Measurements from ENCODE around the gene DRC1.

DNA sequence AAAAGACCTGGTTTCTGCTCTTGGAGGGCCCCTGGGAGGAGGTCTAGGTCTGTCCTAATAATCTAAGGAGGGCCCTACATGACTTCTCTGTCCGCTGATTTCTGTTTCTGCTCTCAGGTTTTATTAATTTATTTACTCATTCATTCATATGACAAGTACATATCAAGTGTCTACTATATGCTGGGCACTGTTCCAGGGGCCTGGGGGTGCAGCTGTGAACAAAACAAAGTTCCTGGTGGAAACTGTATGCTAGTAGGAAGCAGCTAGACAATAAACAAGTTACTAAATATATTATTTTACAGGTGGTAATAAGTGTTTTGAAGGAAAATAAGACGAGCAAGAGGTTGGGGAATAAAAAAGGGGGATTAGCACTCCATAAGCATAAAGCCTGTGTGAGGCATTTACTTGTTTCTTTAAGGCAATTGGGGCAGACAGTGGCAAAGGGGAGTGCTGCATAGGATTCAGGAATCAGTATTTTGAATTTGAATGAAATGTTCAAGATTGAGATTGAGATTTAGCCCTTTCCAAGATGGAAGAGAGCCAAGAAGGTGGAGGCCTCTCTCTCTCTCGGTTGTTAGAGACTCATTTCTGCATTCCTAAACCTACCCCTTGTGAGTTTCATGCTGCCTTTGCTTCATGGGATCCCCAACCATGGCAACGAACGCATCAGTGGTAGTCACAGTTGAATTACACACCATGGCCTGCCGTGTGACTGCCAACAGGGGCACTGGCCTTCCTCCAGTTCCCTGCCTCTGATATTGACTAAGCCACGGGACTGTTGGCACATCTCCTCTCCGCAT lies 28.3 kb downstream of the DRC1 start:
- no peak for TF ChIP-seq CEBPB (IDR thresholded peaks at IDR 0.05)
- peak; percentile 61 for TF ChIP-seq NFIC (IDR thresholded peaks at IDR 0.05)
- TF ChIP-seq TAF1 (IDR thresholded peaks at IDR 0.05; ENCODE audit: low read depth): no peak
- TF ChIP-seq, protein P1, sequence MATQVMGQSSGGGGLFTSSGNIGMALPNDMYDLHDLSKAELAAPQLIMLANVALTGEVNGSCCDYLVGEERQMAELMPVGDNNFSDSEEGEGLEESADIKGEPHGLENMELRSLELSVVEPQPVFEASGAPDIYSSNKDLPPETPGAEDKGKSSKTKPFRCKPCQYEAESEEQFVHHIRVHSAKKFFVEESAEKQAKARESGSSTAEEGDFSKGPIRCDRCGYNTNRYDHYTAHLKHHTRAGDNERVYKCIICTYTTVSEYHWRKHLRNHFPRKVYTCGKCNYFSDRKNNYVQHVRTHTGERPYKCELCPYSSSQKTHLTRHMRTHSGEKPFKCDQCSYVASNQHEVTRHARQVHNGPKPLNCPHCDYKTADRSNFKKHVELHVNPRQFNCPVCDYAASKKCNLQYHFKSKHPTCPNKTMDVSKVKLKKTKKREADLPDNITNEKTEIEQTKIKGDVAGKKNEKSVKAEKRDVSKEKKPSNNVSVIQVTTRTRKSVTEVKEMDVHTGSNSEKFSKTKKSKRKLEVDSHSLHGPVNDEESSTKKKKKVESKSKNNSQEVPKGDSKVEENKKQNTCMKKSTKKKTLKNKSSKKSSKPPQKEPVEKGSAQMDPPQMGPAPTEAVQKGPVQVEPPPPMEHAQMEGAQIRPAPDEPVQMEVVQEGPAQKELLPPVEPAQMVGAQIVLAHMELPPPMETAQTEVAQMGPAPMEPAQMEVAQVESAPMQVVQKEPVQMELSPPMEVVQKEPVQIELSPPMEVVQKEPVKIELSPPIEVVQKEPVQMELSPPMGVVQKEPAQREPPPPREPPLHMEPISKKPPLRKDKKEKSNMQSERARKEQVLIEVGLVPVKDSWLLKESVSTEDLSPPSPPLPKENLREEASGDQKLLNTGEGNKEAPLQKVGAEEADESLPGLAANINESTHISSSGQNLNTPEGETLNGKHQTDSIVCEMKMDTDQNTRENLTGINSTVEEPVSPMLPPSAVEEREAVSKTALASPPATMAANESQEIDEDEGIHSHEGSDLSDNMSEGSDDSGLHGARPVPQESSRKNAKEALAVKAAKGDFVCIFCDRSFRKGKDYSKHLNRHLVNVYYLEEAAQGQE (IDR thresholded peaks at IDR 0.05; ENCODE audit: low read depth): no peak
- TF ChIP-seq RAD21 (IDR thresholded peaks at IDR 0.05; ENCODE audit: low read depth): no peak
- no peak for TF ChIP-seq FOXM1 (IDR thresholded peaks at IDR 0.05; ENCODE audit: borderline replicate concordance, low read depth)
- TF ChIP-seq EP300 (IDR thresholded peaks at IDR 0.05; ENCODE audit: borderline replicate concordance): no peak
- TF ChIP-seq YY1 (IDR thresholded peaks at IDR 0.05; ENCODE audit: low read depth): no peak
- TF ChIP-seq, protein P2, sequence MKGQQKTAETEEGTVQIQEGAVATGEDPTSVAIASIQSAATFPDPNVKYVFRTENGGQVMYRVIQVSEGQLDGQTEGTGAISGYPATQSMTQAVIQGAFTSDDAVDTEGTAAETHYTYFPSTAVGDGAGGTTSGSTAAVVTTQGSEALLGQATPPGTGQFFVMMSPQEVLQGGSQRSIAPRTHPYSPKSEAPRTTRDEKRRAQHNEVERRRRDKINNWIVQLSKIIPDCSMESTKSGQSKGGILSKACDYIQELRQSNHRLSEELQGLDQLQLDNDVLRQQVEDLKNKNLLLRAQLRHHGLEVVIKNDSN (IDR thresholded peaks at IDR 0.05): no peak
- no peak for TF ChIP-seq TCF12 (IDR thresholded peaks at IDR 0.05; ENCODE audit: low read depth)
- TF ChIP-seq, protein P3, sequence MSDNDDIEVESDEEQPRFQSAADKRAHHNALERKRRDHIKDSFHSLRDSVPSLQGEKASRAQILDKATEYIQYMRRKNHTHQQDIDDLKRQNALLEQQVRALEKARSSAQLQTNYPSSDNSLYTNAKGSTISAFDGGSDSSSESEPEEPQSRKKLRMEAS (IDR thresholded peaks at IDR 0.05): no peak
- no peak for TF ChIP-seq EGR1 (IDR thresholded peaks at IDR 0.05)
- TF ChIP-seq ZBTB7A (IDR thresholded peaks at IDR 0.05; ENCODE audit: low read depth): no peak
- no peak for TF ChIP-seq CREB1 (IDR thresholded peaks at IDR 0.05; ENCODE audit: low read depth)
